ENCODE data around the gene TMEM184B.

The TMEM184B gene

DNA sequence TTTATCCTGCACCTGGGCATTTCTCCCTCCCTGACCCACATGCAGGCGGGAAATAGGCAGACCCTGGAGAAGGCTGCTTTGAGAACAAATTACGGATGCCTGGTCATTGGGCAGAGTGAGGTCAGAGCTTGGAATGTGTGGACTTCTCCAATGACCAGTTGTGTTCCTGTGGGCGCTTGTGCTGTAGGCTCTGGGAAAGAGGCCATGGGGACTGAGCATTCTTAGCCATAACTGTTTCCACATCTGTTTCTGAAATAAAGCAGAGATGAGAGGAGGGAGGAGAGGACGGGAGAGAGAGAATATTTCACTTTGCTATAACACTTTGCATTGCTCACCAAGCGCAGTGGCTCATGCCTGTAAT, 11.2 kb upstream of the TMEM184B start:
- no peak for TF ChIP-seq Cebpa-rat (IDR thresholded peaks at IDR 0.05)
- Histone ChIP-seq H3K4me3 (no peak overlapping the region), H3K4me2 (no peak overlapping the region), H3K27ac (no peak overlapping the region), H3K36me3 (peaks cover 42% of the 10 kb centered on the region), H3K4me1 (peaks cover 7% of the 10 kb centered on the region; the same call in 1 of the 2 replicates), H4K20me1 (peaks cover 8% of the 10 kb centered on the region; the same call in 1 of the 2 replicates), H3K9me3 (no peaks in the 10 kb centered on the region; the same call in 1 of the 2 replicates), H3K9ac (no peak overlapping the region), H3K27me3 (no peaks in the 10 kb centered on the region)

DNA sequence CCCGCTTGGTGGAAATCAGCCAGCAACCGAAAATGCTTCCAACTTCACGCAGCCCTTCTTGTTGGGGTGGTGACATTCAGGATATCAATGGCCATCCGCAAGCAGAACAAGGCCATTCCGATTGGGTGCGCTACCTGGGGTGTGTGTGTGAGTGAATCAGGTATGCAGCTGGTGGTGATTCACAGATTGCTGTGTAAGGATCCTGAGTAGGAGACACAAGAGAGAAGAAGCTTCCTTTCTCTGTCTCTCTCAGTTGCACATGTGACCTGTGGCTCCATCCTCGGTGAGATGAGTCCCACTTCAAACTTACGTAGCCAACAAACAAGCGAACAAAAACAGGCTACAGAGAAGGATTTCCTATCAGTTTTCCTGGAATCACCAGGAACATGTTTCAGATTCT, 9.6 kb upstream of the TMEM184B start:
- Histone ChIP-seq H3K27me3 (no peaks in the 10 kb centered on the region), H3K27ac (no peak overlapping the region), H3K4me3 (no peak overlapping the region), H3K36me3 (peaks cover 29% of the 10 kb centered on the region), H4K20me1 (no peaks in the 10 kb centered on the region), H3K4me1 (peaks cover 12% of the 10 kb centered on the region), H3K9me3 (no peaks in the 10 kb centered on the region; the same call in 1 of the 2 replicates), H3K9ac (no peak overlapping the region), H3K4me2 (no peak overlapping the region)
- TF ChIP-seq Cebpa-rat (IDR thresholded peaks at IDR 0.05) = no peak

DNA sequence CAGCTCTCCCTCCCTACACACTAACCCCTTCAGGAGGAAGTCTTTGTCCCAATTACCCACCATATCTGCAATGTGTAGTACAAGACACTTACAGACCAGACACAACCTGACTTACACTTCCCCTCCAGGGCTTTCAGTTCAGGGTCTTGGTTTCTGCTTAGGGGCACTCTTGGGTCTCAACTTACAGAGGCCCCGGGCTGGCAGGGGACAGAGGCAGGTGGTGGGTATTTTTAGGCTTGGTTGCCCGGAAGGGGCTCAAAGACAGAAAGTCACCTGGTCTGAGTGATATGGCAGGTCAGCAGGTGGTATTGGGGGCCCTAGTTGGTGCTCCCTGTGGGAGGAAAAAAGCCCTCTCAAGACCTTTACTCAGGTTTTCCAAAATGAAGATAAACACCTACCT, 3.4 kb upstream of the TMEM184B start:
- Histone ChIP-seq H3K9me3 (no peaks in the 10 kb centered on the region; the same call in 1 of the 2 replicates), H3K4me1 (peaks cover 36% of the 10 kb centered on the region), H4K20me1 (peaks cover 15% of the 10 kb centered on the region), H3K27ac (no peak overlapping the region), H3K27me3 (no peaks in the 10 kb centered on the region), H3K4me3 (no peak overlapping the region), H3K4me2 (peak overlapping the region; percentile 18; the same call in 1 of the 2 replicates), H3K9ac (no peak overlapping the region), H3K36me3 (no peaks in the 10 kb centered on the region)
- no peak for TF ChIP-seq Cebpa-rat (IDR thresholded peaks at IDR 0.05)

DNA sequence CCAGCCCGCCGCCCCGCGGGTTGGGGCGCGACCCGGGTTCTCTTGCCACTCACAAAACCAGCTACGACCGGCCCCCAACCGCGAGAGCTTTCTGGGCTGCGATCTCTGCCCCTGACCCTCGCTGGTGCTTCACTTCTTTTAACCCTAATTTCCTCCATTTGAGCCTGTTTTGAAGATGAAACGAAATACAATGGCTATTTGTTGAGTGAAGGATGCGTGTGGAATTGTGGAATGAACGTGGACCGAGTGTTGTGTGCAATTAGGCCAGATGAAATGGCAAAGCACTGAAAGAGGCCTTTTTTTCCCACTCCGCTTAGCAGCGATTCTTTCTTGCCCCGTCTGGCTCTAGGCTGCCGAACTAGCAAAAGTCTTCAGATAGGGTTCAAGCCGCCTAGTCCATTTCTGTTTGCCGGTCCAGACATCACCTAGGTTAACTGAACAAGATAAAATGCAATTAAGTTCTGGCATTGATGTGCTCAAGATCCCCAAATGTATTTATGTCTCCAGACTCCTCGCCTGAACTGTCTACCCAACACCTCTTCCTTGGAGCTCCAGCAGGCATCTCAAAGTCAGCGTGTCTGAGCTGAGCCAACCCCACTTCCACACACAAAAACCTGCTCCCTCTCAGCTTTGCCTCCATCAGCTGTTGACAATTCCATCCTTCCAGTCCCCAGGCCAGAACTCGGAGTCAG, 471 bp upstream of the TMEM184B start:
- Histone ChIP-seq H4K20me1 (peaks cover 39% of the 10 kb centered on the region), H3K4me1 (peaks cover 65% of the 10 kb centered on the region), H3K4me3 (peak overlapping the region; percentile 99), H3K9me3 (no peaks in the 10 kb centered on the region), H3K27me3 (no peaks in the 10 kb centered on the region), H3K27ac (peak overlapping the region; percentile 90), H3K4me2 (peak overlapping the region; percentile 89), H3K9ac (peak overlapping the region; percentile 94), H3K36me3 (no peaks in the 10 kb centered on the region; the same call in 1 of the 2 replicates)
- no peak for TF ChIP-seq Cebpa-rat (IDR thresholded peaks at IDR 0.05)

DNA sequence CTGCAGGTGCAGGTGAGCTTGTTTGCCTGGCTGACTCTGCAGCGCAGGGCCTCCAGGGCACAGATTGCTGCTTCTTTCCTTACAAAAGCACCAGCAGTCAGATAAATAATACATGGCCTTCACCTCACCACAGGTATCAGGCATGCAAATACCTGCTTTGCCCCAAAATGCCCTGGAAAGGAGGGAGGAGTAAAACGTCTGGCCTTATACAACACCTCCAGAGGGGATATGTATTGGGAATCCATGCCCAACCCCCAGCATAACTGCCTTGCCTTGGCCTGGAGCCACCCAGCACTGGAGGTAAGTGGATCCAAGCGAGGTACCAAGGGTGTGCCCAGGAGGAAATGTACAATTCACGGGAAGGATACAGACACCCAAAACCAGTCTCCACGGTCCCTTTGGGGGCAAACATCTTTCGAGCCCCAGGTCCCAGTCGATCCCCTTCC, 860 bp downstream of the TMEM184B start:
- H3K4me1 ChIP-seq = peaks cover 70% of the 10 kb centered on the region
- no peak for TF ChIP-seq Cebpa-rat (IDR thresholded peaks at IDR 0.05)
- H3K27ac ChIP-seq = peak overlapping the region; percentile 90; the same call in 1 of the 2 replicates
- H3K36me3 ChIP-seq = no peaks in the 10 kb centered on the region; the same call in 1 of the 2 replicates
- H3K27me3 ChIP-seq = no peaks in the 10 kb centered on the region
- peaks cover 39% of the 10 kb centered on the region for H4K20me1 ChIP-seq
- no peaks in the 10 kb centered on the region for H3K9me3 ChIP-seq
- H3K9ac ChIP-seq = peak overlapping the region; percentile 94
- peak overlapping the region; percentile 99 for H3K4me3 ChIP-seq
- H3K4me2 ChIP-seq = peak overlapping the region; percentile 89

DNA sequence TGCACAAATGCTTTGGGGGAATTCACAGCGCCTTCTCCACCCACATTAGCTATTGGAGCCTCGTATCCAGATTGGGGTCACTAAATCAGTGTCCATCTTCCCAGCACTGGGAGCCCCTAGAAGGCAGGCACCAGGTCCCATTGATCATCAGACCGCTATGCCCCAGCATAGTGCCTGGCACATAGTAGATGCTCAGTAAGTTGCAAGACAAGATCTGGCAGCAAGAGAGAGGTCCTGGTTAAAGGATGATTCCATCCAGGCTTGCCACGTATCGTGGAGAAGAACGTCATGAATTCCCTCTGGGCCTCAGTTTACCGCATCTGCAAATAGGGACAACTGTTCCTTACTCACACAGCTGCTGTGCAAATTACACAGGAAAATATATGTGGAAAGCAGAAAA, 1.7 kb downstream of the TMEM184B start:
- Histone ChIP-seq H3K36me3 (no peaks in the 10 kb centered on the region; the same call in 1 of the 2 replicates), H3K27me3 (no peaks in the 10 kb centered on the region), H3K4me2 (peak overlapping the region; percentile 89), H3K9me3 (no peaks in the 10 kb centered on the region), H3K4me1 (peaks cover 73% of the 10 kb centered on the region), H3K27ac (peak overlapping the region; percentile 20; the same call in 1 of the 2 replicates), H4K20me1 (peaks cover 39% of the 10 kb centered on the region), H3K9ac (peak overlapping the region; percentile 13; the same call in 1 of the 2 replicates), H3K4me3 (no peak overlapping the region)
- no peak for TF ChIP-seq Cebpa-rat (IDR thresholded peaks at IDR 0.05)

DNA sequence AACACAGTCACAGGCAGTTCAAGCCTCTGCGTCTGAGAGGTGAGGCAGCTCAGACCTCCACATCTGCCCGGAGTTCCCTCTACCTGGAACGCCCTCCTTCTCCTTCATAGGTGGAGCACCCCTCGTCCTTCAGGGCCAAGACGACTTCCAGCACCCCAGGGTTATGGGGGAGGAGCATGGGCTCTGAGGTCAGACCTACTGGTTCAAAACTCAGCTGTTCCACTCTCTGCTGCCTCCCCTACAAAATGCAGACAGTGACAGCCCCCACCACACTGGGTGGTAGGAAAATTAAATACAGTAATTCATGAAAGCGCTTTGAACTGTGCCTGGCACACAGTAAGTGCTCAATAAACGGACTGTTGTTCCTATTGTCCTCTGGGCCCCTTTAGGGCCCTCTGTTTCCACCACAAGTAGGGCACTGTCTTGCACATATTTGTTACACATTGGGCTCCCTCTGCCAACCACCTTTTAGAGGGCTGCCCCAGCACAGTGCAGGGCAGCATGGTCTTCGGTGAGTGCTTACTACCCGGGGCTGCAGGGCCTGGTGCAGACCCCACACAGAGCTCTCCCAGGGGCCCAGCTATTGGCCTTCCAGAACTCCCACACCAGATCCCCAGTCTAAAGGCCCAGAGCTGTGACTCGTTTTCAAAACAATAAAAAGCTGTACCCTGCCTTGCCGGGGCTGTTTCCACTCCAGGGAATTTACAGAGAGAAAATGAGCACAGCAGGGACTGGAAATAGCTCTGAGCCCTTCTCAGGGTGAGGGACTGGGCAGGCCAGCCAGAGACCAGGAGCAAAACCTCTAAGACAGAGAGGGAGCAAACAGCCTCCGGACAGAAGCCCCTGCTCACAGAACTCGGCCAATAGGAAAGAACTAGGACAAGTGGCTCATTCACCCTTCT, 2.5 kb downstream of the TMEM184B start:
- TF ChIP-seq Cebpa-rat (IDR thresholded peaks at IDR 0.05) = no peak
- Histone ChIP-seq H3K4me1 (peaks cover 75% of the 10 kb centered on the region), H3K4me2 (peak overlapping the region; percentile 89)

DNA sequence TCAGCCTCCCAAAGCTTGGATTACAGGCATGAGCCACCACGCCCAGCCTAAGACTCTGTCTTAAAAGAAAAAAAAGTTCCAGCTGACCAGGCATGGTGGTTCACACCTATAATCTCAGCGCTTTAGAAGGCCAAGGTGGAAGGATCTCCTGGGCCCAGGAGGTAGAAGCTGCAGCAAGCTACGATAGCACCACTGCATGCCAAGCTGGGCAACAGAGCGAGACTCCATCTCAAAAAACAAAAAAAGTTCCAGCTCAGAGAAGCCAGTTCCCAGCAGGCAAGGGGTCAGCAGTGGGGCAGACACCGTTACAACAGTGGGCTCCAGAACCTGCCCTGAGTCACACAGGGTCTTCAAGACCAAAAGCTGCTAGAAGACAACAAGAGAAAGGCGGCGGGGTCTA, 3.3 kb downstream of the TMEM184B start:
- Histone ChIP-seq H3K4me1 (peaks cover 75% of the 10 kb centered on the region), H3K27ac (0 out of 2 replicates have a peak overlapping the region, but pooled peaks have one; percentile 29), H3K9ac (no peak overlapping the region; the same call in 1 of the 2 replicates), H3K36me3 (peaks cover 14% of the 10 kb centered on the region), H3K4me2 (peak overlapping the region; percentile 89), H3K9me3 (no peaks in the 10 kb centered on the region), H3K4me3 (no peak overlapping the region), H4K20me1 (peaks cover 39% of the 10 kb centered on the region), H3K27me3 (no peaks in the 10 kb centered on the region)
- TF ChIP-seq Cebpa-rat (IDR thresholded peaks at IDR 0.05) = no peak

More for the DNA sequence above, 2.5 kb downstream of the TMEM184B start:
- H3K27me3 ChIP-seq = no peaks in the 10 kb centered on the region
- H3K9ac ChIP-seq = peak overlapping the region; percentile 13; the same call in 1 of the 2 replicates
- peaks cover 5% of the 10 kb centered on the region for H3K36me3 ChIP-seq
- no peaks in the 10 kb centered on the region for H3K9me3 ChIP-seq
- no peak overlapping the region for H3K4me3 ChIP-seq
- peak overlapping the region; percentile 20 for H3K27ac ChIP-seq
- H4K20me1 ChIP-seq = peaks cover 39% of the 10 kb centered on the region

DNA sequence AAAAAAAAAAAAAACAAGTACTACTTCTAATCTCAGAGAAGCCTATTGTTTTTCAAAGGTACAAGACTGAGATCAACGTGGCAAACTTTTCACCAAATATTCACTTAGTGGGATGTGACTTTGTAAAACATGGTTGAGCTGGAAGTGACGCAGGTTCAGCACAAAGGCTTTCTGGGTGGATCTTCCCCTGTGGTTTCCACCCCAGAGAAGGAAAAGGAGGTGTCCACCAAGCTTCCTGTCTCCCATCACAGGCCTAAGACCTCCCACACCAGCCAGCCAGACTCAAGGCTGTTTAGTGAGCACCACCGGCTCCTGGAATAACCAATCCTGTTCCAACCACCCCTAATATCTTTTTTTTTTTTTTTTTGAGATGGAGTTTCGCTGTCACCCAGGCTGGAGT, 5.7 kb downstream of the TMEM184B start:
- peak overlapping the region; percentile 76 for H3K4me2 ChIP-seq
- peak overlapping the region; percentile 31; the same call in 1 of the 2 replicates for H3K4me3 ChIP-seq

More for the DNA sequence above, 5.7 kb downstream of the TMEM184B start:
- no peaks in the 10 kb centered on the region for H3K27me3 ChIP-seq
- H3K9ac ChIP-seq = peak overlapping the region; percentile 50; the same call in 1 of the 2 replicates
- H4K20me1 ChIP-seq = peaks cover 48% of the 10 kb centered on the region
- no peaks in the 10 kb centered on the region for H3K9me3 ChIP-seq
- no peak for TF ChIP-seq Cebpa-rat (IDR thresholded peaks at IDR 0.05)
- peak overlapping the region; percentile 71 for H3K27ac ChIP-seq
- peaks cover 66% of the 10 kb centered on the region for H3K4me1 ChIP-seq
- H3K36me3 ChIP-seq = peaks cover 33% of the 10 kb centered on the region
